ENCODE data around the gene SMAD3. TPM values are rescaled to one million over a fixed set of nuclear protein-coding genes. Genes with fewer than 3 reads are reported as not detected.
A peak's percentile ranks its signal among the peaks of the same experiment; 100 is the strongest.

The SMAD3 gene
- total and polyA plus RNA-seq, 2 of the 8 experiments (the other 6 are each of a cell fraction or from before 2014, with no cell fraction given) = 10.1 to 12.4 TPM

GRCh38 chr15:67103021-67103420, 37.6 kb downstream of the SMAD3 start:
- H2BK12ac ChIP-seq (ENCODE audit: low read depth, low read length) = peak overlapping the region; percentile 10; the same call in 1 of the 2 replicates
- H2AK5ac ChIP-seq (ENCODE audit: low read depth, low read length) = peak overlapping the region; percentile 66; the same call in 1 of the 2 replicates
- H4K8ac ChIP-seq (ENCODE audit: extremely low read depth, insufficient read depth, low read length) = no peak overlapping the region
- ChIA-PET POLR2A (ENCODE audit: partially characterized antibody) (no interaction called here), CTCF (ENCODE audit: partially characterized antibody) (interaction anchor here (1.2 to 2.3 kb wide), 3 partner anchors 11 to 154 kb away, joined by 3 to 7 read pairs (median 7); no protein-coding TSS in a partner anchor)
- no peak overlapping the region for H3K4me3 ChIP-seq (ENCODE audit: extremely low read depth in 1 of 4, insufficient read depth in 2 of 4, low read depth in 3 of 4, low read length in 4 of 4)
- no peak overlapping the region for H3K9ac ChIP-seq (replicated peaks in 1 of 4; ENCODE audit: extremely low read depth in 1 of 4, low read depth in 3 of 4, low read length in 3 of 4)
- DNase-seq (ENCODE audit: low read depth in 1 of 2, low spot score in 2 of 2) (no peak), FAIRE-seq (no peak)
- no peaks in the 10 kb centered on the region for H3K9me3 ChIP-seq (ENCODE audit: insufficient read depth in 2 of 2, low read depth in 1 of 2, low read length in 1 of 2)
- peaks cover 9% of the 10 kb centered on the region for H3K79me1 ChIP-seq (ENCODE audit: low read depth, low read length)
- no peak overlapping the region for H3K4me2 ChIP-seq (ENCODE audit: insufficient read depth in 1 of 2, low read depth in 2 of 2, low read length in 2 of 2)
- whole genome bisulfite sequencing, 2 experiments (ENCODE audit: extremely low coverage in 1 of 2, insufficient coverage in 1 of 2, insufficient read length in 1 of 2, insufficient replicate concordance in 2 of 2, low coverage in 1 of 2, low lambda C conversion rate in 2 of 2, missing lambda C conversion rate in 1 of 2) = 85% methylated on average over 4 of the region's 4 CpGs; no CpG with 5 or more reads in 1 of the 2 experiments
- H2BK120ac ChIP-seq (replicated peaks; ENCODE audit: low read depth, low read length) = no peak overlapping the region
- H3K4ac ChIP-seq (replicated peaks; ENCODE audit: insufficient read length, low read depth, low read length) = no peak overlapping the region
- H4K91ac ChIP-seq (replicated peaks; ENCODE audit: insufficient read length, low read length) = no peak overlapping the region
- H4K20me1 ChIP-seq (replicated peaks in 1 of 2; ENCODE audit: control insufficient read depth in 1 of 2, insufficient read depth in 2 of 2, low read length in 2 of 2) = peaks cover 0 to 2% of the 10 kb centered on the region in 2 experiments
- no peaks in the 10 kb centered on the region for H3K27me3 ChIP-seq (replicated peaks in 1 of 4; ENCODE audit: control insufficient read depth in 3 of 4, extremely low read depth in 1 of 4, insufficient read depth in 3 of 4, low read length in 3 of 4)
- H3K79me2 ChIP-seq (ENCODE audit: control insufficient read depth in 1 of 2, insufficient read depth in 2 of 2, low read length in 2 of 2) = peaks cover 0 to 17% of the 10 kb centered on the region in 2 experiments; a peak in 1 of 4 replicates
- no peak overlapping the region for H3K23ac ChIP-seq (ENCODE audit: insufficient read length)
- H3K23me2 ChIP-seq (ENCODE audit: low read depth, low read length) = no peaks in the 10 kb centered on the region
- H3K18ac ChIP-seq (ENCODE audit: extremely low read depth, low read length) = no peak overlapping the region
- H2BK5ac ChIP-seq (ENCODE audit: low read depth, low read length) = no peak overlapping the region
- H2BK15ac ChIP-seq (ENCODE audit: low read length) = no peak overlapping the region
- H3K4me1 ChIP-seq (replicated peaks in 1 of 4; ENCODE audit: control insufficient read depth in 3 of 4, insufficient read depth in 4 of 4, low read length in 3 of 4) = peaks cover 0 to 9% (median 0%) of the 10 kb centered on the region in 4 experiments; a peak in 5 of 7 replicates
- no peak overlapping the region for H2AFZ ChIP-seq (ENCODE audit: low read length)
- H3K14ac ChIP-seq (ENCODE audit: insufficient read length) = no peak overlapping the region
- no peaks in the 10 kb centered on the region for H3K36me3 ChIP-seq (ENCODE audit: control insufficient read depth in 2 of 4, insufficient read depth in 4 of 4, low read length in 3 of 4)
- H4K5ac ChIP-seq (ENCODE audit: insufficient read length, low read depth, low read length) = no peak overlapping the region
- H2BK20ac ChIP-seq (ENCODE audit: low read length) = no peak overlapping the region
- H3K56ac ChIP-seq (replicated peaks; ENCODE audit: insufficient read length, low read depth, low read length) = no peak overlapping the region
- H3K27ac ChIP-seq (ENCODE audit: low read depth, low read length) = no peak overlapping the region
- no peak for TF ChIP-seq HDAC2 (IDR thresholded peaks at IDR 0.05; ENCODE audit: borderline replicate concordance in 1 of 2, low read depth in 2 of 2, low read length in 2 of 2)
- TF ChIP-seq CTBP2 (IDR thresholded peaks at IDR 0.05; ENCODE audit: borderline replicate concordance, insufficient read depth, insufficient read length, low read length) = no peak
- TF ChIP-seq USF2 (IDR thresholded peaks at IDR 0.05; ENCODE audit: low read length) = no peak
- no peak for TF ChIP-seq RFX5 (IDR thresholded peaks at IDR 0.05; ENCODE audit: borderline replicate concordance, low read depth, low read length)
- TF ChIP-seq KDM4A (IDR thresholded peaks at IDR 0.05; ENCODE audit: low read depth, low read length, severe bottlenecking) = no peak
- no peak for TF ChIP-seq BCL11A (IDR thresholded peaks at IDR 0.05; ENCODE audit: low read depth in 2 of 2, low read length in 2 of 2)
- no peak for TF ChIP-seq FOSL1 (IDR thresholded peaks at IDR 0.05; ENCODE audit: insufficient read depth, low read depth, low read length)
- TF ChIP-seq POLR2A (IDR thresholded peaks at IDR 0.05; ENCODE audit: control extremely low read depth in 1 of 2, low read depth in 2 of 2, low read length in 2 of 2) = no peak
- TF ChIP-seq JUND (IDR thresholded peaks at IDR 0.05; ENCODE audit: low read length) = no peak
- no peak for TF ChIP-seq SRF (IDR thresholded peaks at IDR 0.05; ENCODE audit: low read depth, low read length)
- no peak for TF ChIP-seq RBBP5 (IDR thresholded peaks at IDR 0.05; ENCODE audit: borderline replicate concordance, low read depth, low read length)
- no peak for TF ChIP-seq E2F6 (IDR thresholded peaks at IDR 0.05)

Data from H1 (cell line).